ENCODE measurements around the gene ACSL1. TPM values are rescaled to one million over a fixed set of nuclear protein-coding genes. Genes with fewer than 3 reads are reported as not detected.

ACSL1 gene
- total and polyA plus RNA-seq, 2 donors from 2014 or later = 98.1 to 322 TPM

DNA sequence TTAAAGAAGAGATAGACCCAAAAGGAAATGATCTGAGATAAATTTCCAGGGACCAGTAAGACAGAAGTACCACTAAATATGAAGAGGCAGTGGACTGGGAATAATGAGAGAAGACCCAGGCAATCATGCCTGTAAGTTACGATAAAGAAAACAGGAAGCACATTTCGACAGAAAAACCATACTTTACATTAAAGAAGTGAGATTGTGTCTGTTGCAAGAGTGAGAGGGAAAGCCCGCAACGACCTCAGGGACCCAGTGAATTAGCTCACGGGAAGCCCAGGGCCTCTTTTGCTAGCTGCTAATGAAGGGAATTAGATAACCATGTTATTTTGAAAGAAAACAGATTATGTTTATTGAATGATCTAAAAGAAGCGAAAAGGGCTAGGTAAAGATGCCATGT, 28.9 kb upstream of the ACSL1 start:
- intact Hi-C loops (cut with DNase I) = no loop called here
- H3K4me3 ChIP-seq (ENCODE audit: low read length in 3 of 3) = no peak overlapping the region
- no peak for TF ChIP-seq CTCF (IDR thresholded peaks at IDR 0.05; ENCODE audit: borderline replicate concordance, extremely low read depth, insufficient read depth)
- no peak overlapping the region for H3K9ac ChIP-seq (ENCODE audit: low read length in 3 of 3)
- H3K36me3 ChIP-seq (ENCODE audit: control insufficient read depth in 2 of 3, insufficient read depth in 3 of 3, low read length in 3 of 3) = no peaks in the 10 kb centered on the region
- H3K27ac ChIP-seq (ENCODE audit: low read depth in 2 of 2, low read length in 2 of 2) = no peak overlapping the region
- FAIRE-seq (no peak), DNase-seq (no peak)
- no peaks in the 10 kb centered on the region for H3K9me3 ChIP-seq (ENCODE audit: control insufficient read depth in 2 of 3, insufficient read depth in 1 of 3, low read length in 3 of 3)
- no peaks in the 10 kb centered on the region for H3K4me1 ChIP-seq (ENCODE audit: control insufficient read depth in 2 of 3, insufficient read depth in 2 of 3, low read depth in 1 of 3, low read length in 3 of 3)
- no peaks in the 10 kb centered on the region for H3K27me3 ChIP-seq (ENCODE audit: control insufficient read depth, insufficient read depth, low read length)

GRCh38 chr4:184853436-184853835, 27.7 kb upstream of the ACSL1 start:
- intact Hi-C loops (cut with DNase I) = no loop called here
- Histone ChIP-seq H3K27ac (ENCODE audit: low read depth in 2 of 2, low read length in 2 of 2) (no peak overlapping the region), H3K9me3 (ENCODE audit: control insufficient read depth in 2 of 3, insufficient read depth in 1 of 3, low read length in 3 of 3) (no peaks in the 10 kb centered on the region), H3K4me3 (ENCODE audit: low read length in 3 of 3) (no peak overlapping the region), H3K4me1 (ENCODE audit: control insufficient read depth in 2 of 3, insufficient read depth in 2 of 3, low read depth in 1 of 3, low read length in 3 of 3) (no peaks in the 10 kb centered on the region), H3K27me3 (ENCODE audit: control insufficient read depth, insufficient read depth, low read length) (no peaks in the 10 kb centered on the region), H3K9ac (ENCODE audit: low read length in 3 of 3) (no peak overlapping the region), H3K36me3 (ENCODE audit: control insufficient read depth in 2 of 3, insufficient read depth in 3 of 3, low read length in 3 of 3) (no peaks in the 10 kb centered on the region)
- no peak for DNase-seq
- no peak for TF ChIP-seq CTCF (IDR thresholded peaks at IDR 0.05; ENCODE audit: borderline replicate concordance, extremely low read depth, insufficient read depth)
- FAIRE-seq = no peak

- TF ChIP-seq CTCF (IDR thresholded peaks at IDR 0.05; ENCODE audit: borderline replicate concordance, extremely low read depth, insufficient read depth) = no peak
- no peaks in the 10 kb centered on the region for H3K36me3 ChIP-seq (ENCODE audit: control insufficient read depth in 2 of 3, insufficient read depth in 3 of 3, low read length in 3 of 3)
- H3K4me1 ChIP-seq (ENCODE audit: control insufficient read depth in 2 of 3, insufficient read depth in 2 of 3, low read depth in 1 of 3, low read length in 3 of 3) = no peaks in the 10 kb centered on the region
- intact Hi-C loops (cut with DNase I) = no loop called here
- no peak overlapping the region for H3K27ac ChIP-seq (ENCODE audit: low read depth in 2 of 2, low read length in 2 of 2)
- no peak overlapping the region for H3K9ac ChIP-seq (ENCODE audit: low read length in 3 of 3)
- H3K9me3 ChIP-seq (ENCODE audit: control insufficient read depth in 2 of 3, insufficient read depth in 1 of 3, low read length in 3 of 3) = no peaks in the 10 kb centered on the region
- DNase-seq (no peak), FAIRE-seq (no peak)
- no peaks in the 10 kb centered on the region for H3K27me3 ChIP-seq (ENCODE audit: control insufficient read depth, insufficient read depth, low read length)
- H3K4me3 ChIP-seq (ENCODE audit: low read length in 3 of 3) = no peak overlapping the region
Observed at GRCh38 chr4:184851886-184852285, 26.1 kb upstream of the ACSL1 start.

DNA sequence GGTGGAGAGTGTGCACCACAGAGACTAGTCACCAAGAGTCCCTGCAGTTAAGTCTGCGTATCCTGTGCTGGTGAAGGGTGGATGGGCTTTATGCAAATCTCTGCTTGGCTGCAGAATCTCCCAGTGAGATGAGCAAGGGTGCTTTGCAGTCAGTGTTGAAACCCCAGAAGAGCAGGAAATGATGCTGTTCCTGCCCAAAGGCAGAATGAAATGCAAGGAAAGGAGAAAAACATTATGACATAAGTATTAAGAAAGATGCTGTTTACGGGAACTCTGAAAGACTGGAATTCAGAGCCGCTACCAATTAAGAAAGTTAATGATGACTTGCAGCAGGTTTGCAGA, 25.4 kb upstream of the ACSL1 start:
- Histone ChIP-seq H3K4me1 (ENCODE audit: control insufficient read depth in 2 of 3, insufficient read depth in 2 of 3, low read depth in 1 of 3, low read length in 3 of 3) (no peaks in the 10 kb centered on the region), H3K9me3 (ENCODE audit: control insufficient read depth in 2 of 3, insufficient read depth in 1 of 3, low read length in 3 of 3) (no peaks in the 10 kb centered on the region), H3K4me3 (ENCODE audit: low read length in 3 of 3) (no peak overlapping the region), H3K27me3 (ENCODE audit: control insufficient read depth, insufficient read depth, low read length) (no peaks in the 10 kb centered on the region), H3K27ac (ENCODE audit: low read depth in 2 of 2, low read length in 2 of 2) (no peak overlapping the region), H3K9ac (ENCODE audit: low read length in 3 of 3) (no peak overlapping the region), H3K36me3 (ENCODE audit: control insufficient read depth in 2 of 3, insufficient read depth in 3 of 3, low read length in 3 of 3) (no peaks in the 10 kb centered on the region)
- DNase-seq (no peak), FAIRE-seq (no peak)
- intact Hi-C loops (cut with DNase I) = no loop called here
- no peak for TF ChIP-seq CTCF (IDR thresholded peaks at IDR 0.05; ENCODE audit: borderline replicate concordance, extremely low read depth, insufficient read depth)

Data from kidney (tissue), 14 donors.